Breast epithelium (tissue), 4 donors: ENCODE data around the gene MBTPS1. TPM values are rescaled to one million over a fixed set of nuclear protein-coding genes. Genes with fewer than 3 reads are reported as not detected.

Experiments
- DNase-seq, 2 donors: peaks; one replicate each; pipeline ENCODE4 v3.0.0-alpha.2; 2019; ENCODE audit warnings: low spot score in 2 of 2
- H3K27ac ChIP-seq, 2 donors: fragments of 200-600 bp; sonication (generic) in 1 of 2; one replicate each; pipeline ENCODE4 v1.5.1; 2016 to 2019; ENCODE audit warnings: mild to moderate bottlenecking in 1 of 2
- H3K27me3 ChIP-seq, 2 donors: fragments of 200-600 bp; sonication (generic) in 1 of 2; one replicate each; pipeline versions ENCODE4 v1.5.1 to v1.6.0; 2017 to 2019; ENCODE audit warnings: control low read depth in 1 of 2, mild to moderate bottlenecking in 1 of 2
- H3K36me3 ChIP-seq: fragments of 200-600 bp; one replicate; pipeline ENCODE4 v1.5.1; 2019
- H3K4me1 ChIP-seq, 2 donors: fragments of 200-600 bp; sonication (generic); one replicate each; pipeline ENCODE4 v1.5.1; 2016 to 2019; ENCODE audit warnings: control low read depth in 1 of 2
- H3K4me3 ChIP-seq, 3 donors: fragments of 200-600 bp; sonication (generic); 1 replicate in 2 of 3; 2 replicates in 1 of 3; pipeline ENCODE4 v1.5.1; 2016 to 2019; ENCODE audit warnings: mild to moderate bottlenecking in 3 of 3, moderate library complexity in 2 of 3
- H3K9me3 ChIP-seq, 2 donors: fragments of 200-600 bp; sonication (generic) in 1 of 2; one replicate each; pipeline ENCODE4 v1.5.1; 2016 to 2019; ENCODE audit warnings: control low read depth in 1 of 2
- POLR2A ChIP-seq: fragments of 450-650 bp; IDR thresholded peaks from one replicate; pipeline ENCODE4 v1.6.1; 2016; ENCODE audit warnings: antibody characterized with exemption, mild to moderate bottlenecking, moderate library complexity
- POLR2AphosphoS5 ChIP-seq, 3 donors: sonication (generic); formaldehyde crosslinking; IDR thresholded peaks; one replicate each; pipeline ENCODE4 v1.6.1; 2017; ENCODE audit warnings: antibody characterized with exemption in 3 of 3
- intact Hi-C: fragments of 100-400 bp; cut with DNase I; formaldehyde crosslinking; loops from one replicate; pipeline ENCODE4 v1.15.1; 2023; ENCODE audit warnings: low total_unique reads
- total RNA-seq, 3 donors: library from RNA; depleted of rRNA; stranded (reverse); fragments of >200 nt; gene quantifications; one replicate each; pipeline ENCODE4 v1.1.0, GENCODE V29; 2016
- TF ChIP-seq, protein P1 (sequence below), 3 donors: fragments of 450-650 bp; IDR thresholded peaks; one replicate each; pipeline ENCODE4 v1.5.1; 2016 to 2017; ENCODE audit warnings: antibody characterized with exemption in 3 of 3, mild to moderate bottlenecking in 3 of 3, moderate library complexity in 3 of 3

Gene MBTPS1
- total RNA-seq, 3 donors from 2014 or later: 95.4 to 142 (median 121) TPM

DNA sequence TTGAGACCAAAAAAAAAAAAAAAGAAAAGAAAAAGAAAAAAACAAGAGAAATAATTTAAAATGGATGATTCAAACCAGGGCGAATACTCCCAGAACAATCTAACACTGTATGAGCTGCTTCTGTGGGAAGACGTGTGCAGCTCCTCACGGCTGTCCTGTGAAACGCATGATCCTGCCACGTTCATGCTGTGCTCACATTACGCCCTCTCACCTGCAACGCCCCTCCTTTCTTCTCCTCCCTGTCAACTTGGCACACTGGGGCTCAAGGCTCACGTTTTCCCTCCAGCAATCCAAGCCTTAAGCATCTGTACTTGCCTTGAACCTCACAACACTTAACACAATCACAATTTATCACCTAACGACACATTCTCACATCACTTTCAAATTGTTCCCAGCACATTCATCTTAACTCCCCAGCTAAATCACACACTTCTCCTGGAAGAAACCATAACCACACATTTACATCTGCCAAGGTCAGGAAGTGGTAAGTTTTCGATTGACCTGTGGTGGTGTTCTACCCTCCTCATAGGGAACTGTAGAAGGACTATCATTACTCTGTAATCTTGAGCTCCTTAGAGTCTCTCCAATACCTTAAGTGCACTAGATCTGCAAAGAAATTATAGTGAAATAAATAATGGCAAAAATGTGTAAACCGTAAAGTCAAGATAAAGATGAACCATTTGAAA is 29.1 kb downstream of the MBTPS1 start:
- DNase-seq: no peak
- intact Hi-C loops: loop anchor here (10.0 kb wide), 1 partner anchor 97 kb away; the partner anchor contains the start of gene TAF1C
- no peaks in the 10 kb centered on the region for H3K4me1 ChIP-seq
- H3K9me3 ChIP-seq: no peaks in the 10 kb centered on the region
- no peak overlapping the region for H3K27ac ChIP-seq
- H3K27me3 ChIP-seq: no peaks in the 10 kb centered on the region
- TF ChIP-seq POLR2AphosphoS5 (IDR thresholded peaks at IDR 0.05) (no peak), POLR2A (no peak)
- TF ChIP-seq, protein P1, sequence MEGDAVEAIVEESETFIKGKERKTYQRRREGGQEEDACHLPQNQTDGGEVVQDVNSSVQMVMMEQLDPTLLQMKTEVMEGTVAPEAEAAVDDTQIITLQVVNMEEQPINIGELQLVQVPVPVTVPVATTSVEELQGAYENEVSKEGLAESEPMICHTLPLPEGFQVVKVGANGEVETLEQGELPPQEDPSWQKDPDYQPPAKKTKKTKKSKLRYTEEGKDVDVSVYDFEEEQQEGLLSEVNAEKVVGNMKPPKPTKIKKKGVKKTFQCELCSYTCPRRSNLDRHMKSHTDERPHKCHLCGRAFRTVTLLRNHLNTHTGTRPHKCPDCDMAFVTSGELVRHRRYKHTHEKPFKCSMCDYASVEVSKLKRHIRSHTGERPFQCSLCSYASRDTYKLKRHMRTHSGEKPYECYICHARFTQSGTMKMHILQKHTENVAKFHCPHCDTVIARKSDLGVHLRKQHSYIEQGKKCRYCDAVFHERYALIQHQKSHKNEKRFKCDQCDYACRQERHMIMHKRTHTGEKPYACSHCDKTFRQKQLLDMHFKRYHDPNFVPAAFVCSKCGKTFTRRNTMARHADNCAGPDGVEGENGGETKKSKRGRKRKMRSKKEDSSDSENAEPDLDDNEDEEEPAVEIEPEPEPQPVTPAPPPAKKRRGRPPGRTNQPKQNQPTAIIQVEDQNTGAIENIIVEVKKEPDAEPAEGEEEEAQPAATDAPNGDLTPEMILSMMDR (IDR thresholded peaks at IDR 0.05): no peak
- H3K36me3 ChIP-seq: peaks cover 7% of the 10 kb centered on the region
- H3K4me3 ChIP-seq: no peak overlapping the region

GRCh38 chr16:84087001-84087400 is 29.7 kb downstream of the MBTPS1 start:
- H3K27me3 ChIP-seq: no peaks in the 10 kb centered on the region
- no peak overlapping the region for H3K4me3 ChIP-seq
- intact Hi-C loops: loop anchor here (10.0 kb wide), 1 partner anchor 98 kb away; the partner anchor contains the start of gene TAF1C
- no peaks in the 10 kb centered on the region for H3K9me3 ChIP-seq
- no peak overlapping the region for H3K27ac ChIP-seq
- peaks cover 1% of the 10 kb centered on the region for H3K36me3 ChIP-seq
- TF ChIP-seq POLR2A (no peak), POLR2AphosphoS5 (IDR thresholded peaks at IDR 0.05) (no peak)
- TF ChIP-seq, protein P1 (IDR thresholded peaks at IDR 0.05): no peak
- no peak for DNase-seq
- no peaks in the 10 kb centered on the region for H3K4me1 ChIP-seq

DNA sequence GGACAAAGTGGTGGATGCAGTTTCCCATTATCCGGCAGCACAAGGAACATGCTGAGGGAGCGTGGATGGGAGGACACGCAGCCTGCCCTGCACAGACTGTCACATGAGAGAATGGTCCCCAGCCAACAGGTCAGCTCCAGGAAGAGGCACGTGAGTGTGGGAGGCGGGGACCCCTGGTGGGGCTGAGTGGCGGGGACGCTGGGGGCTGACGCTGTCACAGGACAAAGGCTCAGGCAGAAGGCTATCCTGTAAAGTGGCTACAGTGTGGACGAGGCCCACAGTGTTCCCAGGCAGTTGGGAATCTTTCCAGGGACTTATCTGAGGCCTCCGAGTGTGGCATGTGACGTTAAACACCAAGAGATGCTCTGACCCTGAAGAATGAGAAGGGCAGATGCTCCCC is 30.4 kb downstream of the MBTPS1 start:
- no peaks in the 10 kb centered on the region for H3K4me1 ChIP-seq
- H3K36me3 ChIP-seq: no peaks in the 10 kb centered on the region
- intact Hi-C loops: loop anchor here (10.0 kb wide), 1 partner anchor 98 kb away; the partner anchor contains the start of gene TAF1C
- no peak overlapping the region for H3K27ac ChIP-seq
- H3K27me3 ChIP-seq: no peaks in the 10 kb centered on the region
- no peak for TF ChIP-seq POLR2A
- no peak for TF ChIP-seq POLR2AphosphoS5 (IDR thresholded peaks at IDR 0.05)
- TF ChIP-seq, protein P1 (IDR thresholded peaks at IDR 0.05): no peak
- no peak overlapping the region for H3K4me3 ChIP-seq
- H3K9me3 ChIP-seq: no peaks in the 10 kb centered on the region
- DNase-seq: no peak

DNA sequence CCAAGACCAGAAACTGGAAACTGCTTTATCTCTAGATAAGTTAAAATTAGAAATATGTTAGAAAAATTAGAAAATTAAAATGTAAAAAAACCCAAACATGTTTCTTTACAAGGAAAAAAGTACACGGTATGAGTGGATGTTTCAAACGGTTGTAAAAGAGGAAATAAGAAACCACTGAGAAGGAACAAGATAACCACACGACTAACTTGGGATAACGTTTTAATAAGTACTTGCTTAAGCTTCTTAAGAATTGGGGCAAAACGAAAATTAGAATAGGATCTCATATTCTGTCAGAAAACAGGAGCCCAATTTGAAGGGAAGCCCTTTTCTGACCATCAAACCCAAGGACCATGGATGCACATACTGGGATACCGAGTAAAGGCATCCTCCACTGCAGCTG is 31.0 kb downstream of the MBTPS1 start:
- no peaks in the 10 kb centered on the region for H3K4me1 ChIP-seq
- H3K4me3 ChIP-seq: no peak overlapping the region
- H3K9me3 ChIP-seq: no peaks in the 10 kb centered on the region
- no peaks in the 10 kb centered on the region for H3K36me3 ChIP-seq
- no peak overlapping the region for H3K27ac ChIP-seq
- intact Hi-C loops: loop anchor here (10.0 kb wide), 1 partner anchor 99 kb away; the partner anchor contains the start of gene TAF1C
- H3K27me3 ChIP-seq: no peaks in the 10 kb centered on the region
- TF ChIP-seq POLR2AphosphoS5 (IDR thresholded peaks at IDR 0.05): no peak
- no peak for TF ChIP-seq POLR2A
- DNase-seq: no peak

DNA sequence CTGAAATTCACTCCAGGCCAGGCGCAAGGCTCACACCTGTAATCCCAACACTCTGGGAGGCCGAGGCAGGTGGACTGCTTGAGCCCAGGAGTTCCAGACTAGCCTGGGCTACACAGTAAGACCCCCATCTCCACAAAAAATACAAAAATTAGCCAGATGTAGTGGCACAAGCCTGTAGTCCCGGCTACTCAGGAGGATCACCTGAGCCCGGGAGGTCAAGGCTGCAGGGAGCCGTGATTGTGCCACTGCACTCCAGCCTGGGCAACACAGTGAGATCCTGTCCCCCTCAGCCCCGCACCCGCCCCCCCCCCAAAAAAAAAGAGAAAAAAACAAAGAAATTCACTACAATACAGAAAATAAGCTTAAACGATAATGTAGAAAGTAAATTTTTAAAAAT is 31.5 kb downstream of the MBTPS1 start:
- no peak overlapping the region for H3K27ac ChIP-seq
- no peaks in the 10 kb centered on the region for H3K9me3 ChIP-seq
- no peaks in the 10 kb centered on the region for H3K36me3 ChIP-seq
- no peak overlapping the region for H3K4me3 ChIP-seq
- H3K4me1 ChIP-seq: no peaks in the 10 kb centered on the region
- no peaks in the 10 kb centered on the region for H3K27me3 ChIP-seq
- TF ChIP-seq, protein P1 (IDR thresholded peaks at IDR 0.05): no peak
- TF ChIP-seq POLR2A (no peak), POLR2AphosphoS5 (IDR thresholded peaks at IDR 0.05) (no peak)
- intact Hi-C loops: loop anchor here (10.0 kb wide), 1 partner anchor 100 kb away; the partner anchor contains the start of gene TAF1C
- DNase-seq: no peak
